GM13977 (cell line): ENCODE results near the gene KRT2.

Experiments
- DNase-seq: peaks from one replicate; pipeline ENCODE4 v3.0.0; 2012; ENCODE audit warnings: low spot score
- CTCF ChIP-seq: IDR thresholded peaks from 2 replicates; pipeline ENCODE4 v1.5.1; 2012; ENCODE audit warnings: mild to moderate bottlenecking, control low read depth; ENCODE audit not compliant: insufficient read depth; ENCODE audit errors: extremely low read depth, missing control alignments
- in situ Hi-C: fragments of 300-500 bp; cut with MboI; formaldehyde crosslinking; loops from one replicate; pipeline ENCODE4 v1.12.0; 2022; ENCODE audit warnings: low sequenced_read_pairs, low pct_unique_long_range_greater_than_20kb, mixed read lengths, inconsistent platforms; ENCODE audit not compliant: unreplicated experiment

The KRT2 gene

GRCh38 chr12:52686756-52687487 lies 34.9 kb upstream of the KRT2 start:
- DNase-seq, result no peak
- in situ Hi-C loops, result no loop called here
- no peak for TF ChIP-seq CTCF

DNA sequence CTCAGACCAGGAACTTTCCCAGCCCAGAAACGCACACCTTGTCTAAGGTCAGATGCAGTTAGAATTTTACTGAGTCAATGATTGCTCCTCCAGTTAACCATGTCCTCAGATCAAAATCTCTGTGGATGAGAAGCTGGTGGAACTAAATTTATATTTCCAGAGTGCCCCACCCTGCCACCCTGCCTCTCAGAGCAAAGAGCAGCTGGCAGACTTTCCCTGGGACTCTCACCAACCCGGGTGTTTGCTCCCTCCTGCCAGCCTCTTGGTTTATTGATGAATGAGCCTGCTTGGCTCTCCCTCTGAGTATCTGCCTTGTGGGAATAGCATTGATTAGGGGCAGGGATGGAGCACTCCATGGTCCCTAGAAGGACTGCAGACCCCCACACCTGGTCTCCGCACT lies 34.1 kb upstream of the KRT2 start:
- no peak for TF ChIP-seq CTCF
- no peak for DNase-seq
- in situ Hi-C loops, result no loop called here

DNA sequence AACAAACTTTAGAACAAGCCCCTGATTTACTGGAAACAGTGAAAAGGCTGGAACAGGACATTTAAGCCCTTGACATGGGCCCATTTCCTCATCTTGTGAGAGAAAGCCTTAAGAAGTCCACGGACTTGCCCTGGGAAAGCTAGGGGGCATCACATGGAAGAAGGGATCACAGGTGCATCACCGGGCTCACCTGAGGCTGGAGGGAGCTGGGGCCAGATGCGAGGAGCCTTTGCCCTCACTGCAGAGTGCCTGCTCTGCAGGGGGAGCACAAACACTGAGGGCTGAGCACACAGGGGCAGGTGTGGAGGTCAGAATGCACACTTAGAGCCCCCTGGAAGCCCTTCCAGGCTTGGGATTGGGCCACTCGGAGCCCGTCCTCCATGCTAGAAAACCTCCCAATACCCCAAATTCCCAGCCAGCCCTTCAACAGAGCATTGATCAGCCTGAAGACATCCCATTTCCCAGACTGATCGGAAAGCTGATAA lies 33.4 kb upstream of the KRT2 start:
- no peak for TF ChIP-seq CTCF
- DNase-seq, result no peak
- in situ Hi-C loops, result no loop called here

DNA sequence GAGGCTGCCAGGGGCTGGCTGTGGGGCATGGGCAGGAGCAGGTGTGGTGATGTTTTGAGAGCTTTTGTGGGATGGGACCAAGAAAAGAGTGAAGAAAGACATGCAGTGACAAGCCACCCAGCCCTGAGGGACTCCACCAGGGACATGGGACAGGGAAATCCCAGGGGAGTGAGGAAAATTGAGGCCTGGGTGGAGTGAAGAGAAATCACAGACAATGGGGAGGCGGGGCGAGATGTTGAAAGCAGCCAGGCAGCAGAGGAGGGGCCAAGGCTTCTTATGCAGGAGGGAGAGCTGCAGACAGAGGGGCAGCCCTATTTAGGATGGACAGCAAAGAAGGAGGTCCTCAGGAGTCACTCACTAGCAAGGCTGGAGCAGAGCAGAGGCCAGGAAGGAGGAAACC lies 32.4 kb upstream of the KRT2 start:
- no peak for TF ChIP-seq CTCF
- DNase-seq, result no peak
- in situ Hi-C loops, result no loop called here

- no peak for DNase-seq
- no peak for TF ChIP-seq CTCF
- in situ Hi-C loops, result no loop called here
Measured at GRCh38 chr12:52683575-52684300, 31.7 kb upstream of the KRT2 start.

GRCh38 chr12:52682938-52683574 lies 31.0 kb upstream of the KRT2 start:
- TF ChIP-seq CTCF, result no peak
- no peak for DNase-seq
- in situ Hi-C loops, result no loop called here
